ENCODE data around the gene VGLL4.

VGLL4 gene

GRCh38 chr3:11546657-11547302 is 96.9 kb downstream of the VGLL4 start:
- DNase-seq, result no peak

- no peak for DNase-seq
Measured at GRCh38 chr3:11545186-11545851, 98.4 kb downstream of the VGLL4 start.

- DNase-seq, result no peak
Measured at GRCh38 chr3:11544412-11545181, 99.1 kb downstream of the VGLL4 start.

GRCh38 chr3:11543948-11544387 is 99.7 kb downstream of the VGLL4 start:
- DNase-seq, result no peak

GRCh38 chr3:11543141-11543947 is 100.4 kb downstream of the VGLL4 start:
- no peak for DNase-seq

GRCh38 chr3:11542551-11542950 is 101.2 kb downstream of the VGLL4 start:
- DNase-seq, result no peak

- no peak for DNase-seq
Measured at GRCh38 chr3:11541321-11542303, 102.1 kb downstream of the VGLL4 start.

- DNase-seq, result no peak
Measured at GRCh38 chr3:11539677-11540076, 104.0 kb downstream of the VGLL4 start.

- no peak for DNase-seq
Measured at GRCh38 chr3:11539218-11539617, 104.5 kb downstream of the VGLL4 start.

GRCh38 chr3:11538581-11538980 is 105.1 kb downstream of the VGLL4 start:
- DNase-seq, result no peak

- DNase-seq, result no peak
Measured at GRCh38 chr3:11536936-11537612, 106.6 kb downstream of the VGLL4 start.

- no peak for DNase-seq
Measured at GRCh38 chr3:11536132-11536935, 107.4 kb downstream of the VGLL4 start.

GRCh38 chr3:11535243-11535960 is 108.3 kb downstream of the VGLL4 start:
- DNase-seq, result no peak

- DNase-seq, result no peak
Measured at GRCh38 chr3:11534793-11535101, 109.0 kb downstream of the VGLL4 start.

- DNase-seq, result no peak
Measured at GRCh38 chr3:11534011-11534792, 109.5 kb downstream of the VGLL4 start.

- DNase-seq, result no peak
Measured at GRCh38 chr3:11532931-11533391, 110.8 kb downstream of the VGLL4 start.

GRCh38 chr3:11530153-11530721 is 113.5 kb downstream of the VGLL4 start:
- DNase-seq, result no peak

GRCh38 chr3:11529281-11529680 is 114.4 kb downstream of the VGLL4 start:
- DNase-seq, result no peak
